ENCODE results near the gene PPAT. TPM values are rescaled to one million over a fixed set of nuclear protein-coding genes. Genes with fewer than 3 reads are reported as not detected.

PPAT gene
- 1 to 10 TPM; 5.6 to 8.9 (median 6.6) TPM for total RNA-seq

GRCh38 chr4:56435140-56435926, at the start of gene PPAT:
Gene PPAT, minus strand, starts transcription at chr4:56435615. Its CDS starts 138 bp downstream, at chr4:56435477.
- Histone ChIP-seq H3K27me3 (no peaks in the 10 kb centered on the region), H3K4me3 (peak within 1 kb of the TSS; percentile 62 to 91 (median 80)), H3K9me3 (no peaks in the 10 kb centered on the region), H3K4me1 (no peaks in the 10 kb centered on the region), H3K36me3 (no peaks in the 10 kb centered on the region), H3K27ac (peak within 1 kb of the TSS; percentile 89 to 94)
- peak; percentile 96 to 97 for DNase-seq (ENCODE audit: low spot score in 2 of 2)
- peak in 2 of 3 donors; percentile 51 to 57 for TF ChIP-seq POLR2AphosphoS5 (IDR thresholded peaks at IDR 0.05)
- TF ChIP-seq CTCF (IDR thresholded peaks at IDR 0.05): peak in 2 of 3 donors; percentile 10 to 45
- TF ChIP-seq POLR2A (IDR thresholded peaks at IDR 0.05): no peak
- intact Hi-C loops (cut with DNase I; ENCODE audit: low total_unique reads): loop anchor here (10.0 kb wide), 1 partner anchor 109 kb away; no protein-coding TSS in a partner anchor

DNA sequence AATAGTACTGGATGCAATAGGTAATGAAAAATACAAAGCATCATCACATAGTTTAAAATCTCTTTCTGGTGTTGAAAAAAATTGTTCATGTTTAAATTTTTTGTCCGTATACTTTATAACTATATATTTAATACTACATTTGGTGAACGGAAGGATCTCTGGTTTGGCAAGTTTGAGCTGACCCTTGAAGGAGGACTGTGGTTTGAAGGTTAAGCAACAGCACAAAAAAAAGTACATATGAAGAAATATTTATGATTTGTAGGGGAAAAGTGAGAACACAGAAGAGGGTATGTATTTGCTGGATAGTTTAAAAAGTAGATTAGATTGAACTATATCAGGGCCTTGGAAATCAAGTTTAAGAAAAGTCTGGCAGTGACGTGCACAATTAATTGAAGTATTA, 45.3 kb upstream of the PPAT start:
- H3K27ac ChIP-seq: no peak overlapping the region
- H3K27me3 ChIP-seq: no peaks in the 10 kb centered on the region
- DNase-seq (ENCODE audit: low spot score in 2 of 2): no peak
- H3K4me3 ChIP-seq: no peak overlapping the region
- H3K9me3 ChIP-seq: no peaks in the 10 kb centered on the region
- H3K36me3 ChIP-seq: peaks cover 15% of the 10 kb centered on the region
- TF ChIP-seq POLR2AphosphoS5 (IDR thresholded peaks at IDR 0.05) (no peak), CTCF (IDR thresholded peaks at IDR 0.05) (no peak), POLR2A (IDR thresholded peaks at IDR 0.05) (no peak)
- no peaks in the 10 kb centered on the region for H3K4me1 ChIP-seq
- intact Hi-C loops (cut with DNase I; ENCODE audit: low total_unique reads): no loop called here

GRCh38 chr4:56477192-56477702, 41.8 kb upstream of the PPAT start:
- H3K36me3 ChIP-seq: peaks cover 15% of the 10 kb centered on the region
- TF ChIP-seq POLR2AphosphoS5 (IDR thresholded peaks at IDR 0.05) (no peak), POLR2A (IDR thresholded peaks at IDR 0.05) (no peak), CTCF (IDR thresholded peaks at IDR 0.05) (no peak)
- no peak for DNase-seq (ENCODE audit: low spot score in 2 of 2)
- H3K9me3 ChIP-seq: no peaks in the 10 kb centered on the region
- no peaks in the 10 kb centered on the region for H3K4me1 ChIP-seq
- H3K27me3 ChIP-seq: no peaks in the 10 kb centered on the region
- no peak overlapping the region for H3K27ac ChIP-seq
- intact Hi-C loops (cut with DNase I; ENCODE audit: low total_unique reads): no loop called here
- H3K4me3 ChIP-seq: no peak overlapping the region

- Histone ChIP-seq H3K4me1 (no peaks in the 10 kb centered on the region), H3K36me3 (peaks cover 15% of the 10 kb centered on the region), H3K4me3 (no peak overlapping the region), H3K27ac (no peak overlapping the region), H3K27me3 (no peaks in the 10 kb centered on the region), H3K9me3 (no peaks in the 10 kb centered on the region)
- intact Hi-C loops (cut with DNase I; ENCODE audit: low total_unique reads): no loop called here
- no peak for DNase-seq (ENCODE audit: low spot score in 2 of 2)
- TF ChIP-seq CTCF (IDR thresholded peaks at IDR 0.05) (no peak), POLR2A (IDR thresholded peaks at IDR 0.05) (no peak), POLR2AphosphoS5 (IDR thresholded peaks at IDR 0.05) (no peak)
These were observed 40.5 kb upstream of the PPAT start for GRCh38 chr4:56475917-56476316.

- TF ChIP-seq POLR2A (IDR thresholded peaks at IDR 0.05): no peak
- no peak for TF ChIP-seq POLR2AphosphoS5 (IDR thresholded peaks at IDR 0.05)
- TF ChIP-seq CTCF (IDR thresholded peaks at IDR 0.05): no peak
- Histone ChIP-seq H3K36me3 (no peaks in the 10 kb centered on the region), H3K4me3 (no peak overlapping the region), H3K27ac (no peak overlapping the region), H3K27me3 (no peaks in the 10 kb centered on the region), H3K9me3 (no peaks in the 10 kb centered on the region), H3K4me1 (peaks cover 0 to 8% of the 10 kb centered on the region in 2 donors)
- intact Hi-C loops (cut with DNase I; ENCODE audit: low total_unique reads): no loop called here
- DNase-seq (ENCODE audit: low spot score in 2 of 2): no peak
These were observed 34.2 kb upstream of the PPAT start for GRCh38 chr4:56469489-56470210.
